Panc1 (cell line): Measurements from ENCODE around the gene GNRH2.

Experiments used
- POLR2AphosphoS5 ChIP-seq: IDR thresholded peaks from 2 replicates; pipeline ENCODE4 v1.6.1; 2012; ENCODE audit warnings: mild to moderate bottlenecking, low read depth, low read length, moderate library complexity
- REST ChIP-seq, 2 experiments: IDR thresholded peaks; 2 replicates each; pipeline ENCODE4 v1.6.1; 2011 to 2012; ENCODE audit warnings: low read depth in 2 of 2, control low read depth in 1 of 2, low read length in 1 of 2, mild to moderate bottlenecking in 1 of 2, moderate library complexity in 1 of 2; ENCODE audit not compliant: insufficient read depth in 1 of 2
- SIN3A ChIP-seq: IDR thresholded peaks from 2 replicates; pipeline ENCODE4 v1.6.1; 2012; ENCODE audit warnings: low read depth, mild to moderate bottlenecking, low read length, moderate library complexity, borderline replicate concordance; ENCODE audit not compliant: insufficient read depth
- TCF7L2 ChIP-seq: IDR thresholded peaks from 2 replicates; pipeline ENCODE4 v1.6.1; 2011; ENCODE audit warnings: mild to moderate bottlenecking, low read depth, low read length, inconsistent platforms
- TF ChIP-seq, protein P1 (sequence below): fragments of 450-650 bp; IDR thresholded peaks from 2 replicates; pipeline ENCODE4 v1.5.1; 2017; ENCODE audit warnings: mild to moderate bottlenecking

- TF ChIP-seq REST (IDR thresholded peaks at IDR 0.05; ENCODE audit: insufficient read depth in 1 of 2, low read depth in 2 of 2, low read length in 1 of 2) (no peak), POLR2AphosphoS5 (no peak), TCF7L2 (no peak), SIN3A (no peak)
- TF ChIP-seq, protein P1, sequence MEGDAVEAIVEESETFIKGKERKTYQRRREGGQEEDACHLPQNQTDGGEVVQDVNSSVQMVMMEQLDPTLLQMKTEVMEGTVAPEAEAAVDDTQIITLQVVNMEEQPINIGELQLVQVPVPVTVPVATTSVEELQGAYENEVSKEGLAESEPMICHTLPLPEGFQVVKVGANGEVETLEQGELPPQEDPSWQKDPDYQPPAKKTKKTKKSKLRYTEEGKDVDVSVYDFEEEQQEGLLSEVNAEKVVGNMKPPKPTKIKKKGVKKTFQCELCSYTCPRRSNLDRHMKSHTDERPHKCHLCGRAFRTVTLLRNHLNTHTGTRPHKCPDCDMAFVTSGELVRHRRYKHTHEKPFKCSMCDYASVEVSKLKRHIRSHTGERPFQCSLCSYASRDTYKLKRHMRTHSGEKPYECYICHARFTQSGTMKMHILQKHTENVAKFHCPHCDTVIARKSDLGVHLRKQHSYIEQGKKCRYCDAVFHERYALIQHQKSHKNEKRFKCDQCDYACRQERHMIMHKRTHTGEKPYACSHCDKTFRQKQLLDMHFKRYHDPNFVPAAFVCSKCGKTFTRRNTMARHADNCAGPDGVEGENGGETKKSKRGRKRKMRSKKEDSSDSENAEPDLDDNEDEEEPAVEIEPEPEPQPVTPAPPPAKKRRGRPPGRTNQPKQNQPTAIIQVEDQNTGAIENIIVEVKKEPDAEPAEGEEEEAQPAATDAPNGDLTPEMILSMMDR, result no peak
Observed at GRCh38 chr20:3092611-3093379, 49.4 kb downstream of the GNRH2 start.
